Measurements from ENCODE around the gene HGF. TPM values are rescaled to one million over a fixed set of nuclear protein-coding genes. Genes with fewer than 3 reads are reported as not detected.

The HGF gene
- total RNA-seq, 1 donor from 2014 or later: 17.2 TPM

DNA sequence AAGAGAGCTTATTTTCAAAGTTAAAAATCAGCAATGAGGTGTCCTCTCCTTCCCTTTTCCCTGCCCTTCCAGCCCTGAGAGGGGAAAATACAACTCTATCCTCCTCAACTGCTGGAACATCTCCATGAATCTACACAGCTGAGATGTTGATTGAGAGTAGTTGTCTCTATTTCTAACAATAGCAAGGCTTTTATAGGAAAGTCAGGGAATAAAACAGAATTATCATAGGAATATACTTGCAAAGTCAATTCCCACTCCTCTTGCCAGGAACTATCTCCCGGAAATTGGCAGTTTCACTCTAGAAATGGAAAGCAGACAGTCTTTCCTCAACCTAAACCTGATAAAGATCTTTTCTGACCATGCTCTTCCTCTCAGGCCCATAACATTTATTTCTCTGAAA lies 8.8 kb downstream of the HGF start:
- no peak for TF ChIP-seq CTCF (IDR thresholded peaks at IDR 0.05)
- Histone ChIP-seq H3K9me3 (no peaks in the 10 kb centered on the region), H3K27me3 (ENCODE audit: low read depth) (no peaks in the 10 kb centered on the region), H3K36me3 (no peaks in the 10 kb centered on the region), H3K27ac (no peak overlapping the region), H3K4me3 (no peak overlapping the region), H3K4me1 (no peaks in the 10 kb centered on the region)
- DNase-seq (no peak), ATAC-seq (no peak)
- intact Hi-C loops (cut with DNase I): no loop called here

DNA sequence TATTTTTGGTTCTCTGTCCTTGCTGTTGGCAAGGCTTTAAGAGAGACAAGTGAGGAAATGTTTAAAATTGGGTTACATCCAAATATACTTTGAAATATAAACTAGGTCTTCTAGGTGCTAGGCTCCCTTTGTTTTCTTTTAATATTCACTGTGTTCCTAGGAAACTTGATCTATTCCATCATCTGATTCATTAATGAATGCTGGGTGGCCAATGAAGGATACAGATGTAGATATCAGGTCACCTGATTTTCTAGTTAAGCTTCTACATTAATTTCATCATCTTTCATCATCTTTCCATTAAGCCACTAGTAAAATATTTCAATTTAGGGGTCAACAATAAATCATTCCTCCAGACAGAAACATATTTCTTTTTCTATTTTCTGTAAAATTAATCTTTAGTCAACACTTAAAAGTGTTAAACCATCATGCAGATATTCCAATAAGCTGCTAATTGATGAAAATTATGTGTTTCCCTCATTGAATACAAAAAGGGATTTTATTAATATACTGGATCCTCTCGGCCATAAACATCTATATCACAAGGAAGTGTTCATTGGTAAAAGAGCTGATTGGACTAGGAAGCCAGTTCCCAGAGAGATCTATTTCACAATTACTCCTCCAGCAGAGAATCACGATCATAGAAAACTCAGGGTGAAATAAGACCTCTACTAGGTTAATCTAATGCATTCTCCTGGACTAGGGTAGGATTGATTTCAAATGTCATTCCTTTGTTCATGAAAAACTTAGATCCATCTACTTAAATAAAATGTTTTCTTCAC lies 14.7 kb downstream of the HGF start:
- intact Hi-C loops (cut with DNase I): no loop called here
- no peak overlapping the region for H3K4me3 ChIP-seq
- TF ChIP-seq CTCF (IDR thresholded peaks at IDR 0.05): no peak
- H3K4me1 ChIP-seq: peaks cover 4% of the 10 kb centered on the region
- no peaks in the 10 kb centered on the region for H3K9me3 ChIP-seq
- H3K36me3 ChIP-seq: no peaks in the 10 kb centered on the region
- ATAC-seq (no peak), DNase-seq (no peak)
- no peaks in the 10 kb centered on the region for H3K27me3 ChIP-seq (ENCODE audit: low read depth)
- no peak overlapping the region for H3K27ac ChIP-seq

DNA sequence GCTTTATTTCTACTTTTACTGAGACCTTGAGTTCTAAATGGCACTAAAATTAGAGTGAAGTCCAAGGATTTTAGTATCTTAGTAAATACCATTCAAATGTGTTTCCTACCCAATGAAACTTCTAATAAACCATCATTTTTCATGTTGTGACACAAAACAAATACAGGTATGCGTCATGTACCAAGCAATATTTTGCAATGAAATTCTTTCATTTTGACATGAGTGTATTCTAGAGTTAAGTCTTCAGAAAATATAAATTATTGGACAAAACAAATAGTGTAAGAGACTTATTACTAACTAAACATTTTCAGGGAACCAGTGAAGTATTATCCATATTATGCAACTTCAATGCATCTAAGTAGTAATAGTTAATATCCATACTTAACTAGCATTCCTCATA lies 16.5 kb downstream of the HGF start:
- no peaks in the 10 kb centered on the region for H3K9me3 ChIP-seq
- H3K27ac ChIP-seq: no peak overlapping the region
- TF ChIP-seq CTCF (IDR thresholded peaks at IDR 0.05): no peak
- no peaks in the 10 kb centered on the region for H3K36me3 ChIP-seq
- intact Hi-C loops (cut with DNase I): no loop called here
- no peaks in the 10 kb centered on the region for H3K27me3 ChIP-seq (ENCODE audit: low read depth)
- peaks cover 4% of the 10 kb centered on the region for H3K4me1 ChIP-seq
- ATAC-seq (no peak), DNase-seq (no peak)
- H3K4me3 ChIP-seq: no peak overlapping the region

- intact Hi-C loops (cut with DNase I): no loop called here
- Histone ChIP-seq H3K4me1 (peaks cover 4% of the 10 kb centered on the region), H3K9me3 (no peaks in the 10 kb centered on the region), H3K27me3 (ENCODE audit: low read depth) (no peaks in the 10 kb centered on the region), H3K36me3 (no peaks in the 10 kb centered on the region), H3K27ac (no peak overlapping the region), H3K4me3 (no peak overlapping the region)
- DNase-seq (no peak), ATAC-seq (no peak)
- TF ChIP-seq CTCF (IDR thresholded peaks at IDR 0.05): no peak
Observed at GRCh38 chr7:81752318-81752714, 17.5 kb downstream of the HGF start.

GRCh38 chr7:81751619-81752317 lies 18.1 kb downstream of the HGF start:
- TF ChIP-seq CTCF (IDR thresholded peaks at IDR 0.05): no peak
- H3K27ac ChIP-seq: no peak overlapping the region
- ATAC-seq (no peak), DNase-seq (no peak)
- no peaks in the 10 kb centered on the region for H3K36me3 ChIP-seq
- H3K4me1 ChIP-seq: peaks cover 4% of the 10 kb centered on the region
- H3K27me3 ChIP-seq (ENCODE audit: low read depth): no peaks in the 10 kb centered on the region
- no peaks in the 10 kb centered on the region for H3K9me3 ChIP-seq
- intact Hi-C loops (cut with DNase I): no loop called here
- H3K4me3 ChIP-seq: no peak overlapping the region
